K562 (cell line): Measurements from ENCODE around the gene HDAC1. TPM values are rescaled to one million over a fixed set of nuclear protein-coding genes. Genes with fewer than 3 reads are reported as not detected.

Experiments used
- BCL6 ChIP-seq: fragments of 250-450 bp; sonication (Bioruptor Pico); IDR thresholded peaks from 2 replicates; pipeline ENCODE4 v1.4.0; 2020
- DPF2 ChIP-seq: fragments of 450-650 bp; IDR thresholded peaks from 2 replicates; pipeline ENCODE4 v1.6.1; 2016
- HMG20B ChIP-seq: fragments of 250-450 bp; sonication (Bioruptor Pico); IDR thresholded peaks from 2 replicates; pipeline ENCODE4 v1.5.0; 2021; ENCODE audit warnings: mild to moderate bottlenecking
- NFIX ChIP-seq: fragments of 250-450 bp; sonication (Bioruptor Pico); IDR thresholded peaks from 2 replicates; pipeline ENCODE4 v1.4.0; 2020; ENCODE audit warnings: low read depth, mild to moderate bottlenecking, moderate library complexity
- NFXL1 ChIP-seq: fragments of 450-650 bp; formaldehyde crosslinking; IDR thresholded peaks from 2 replicates; pipeline ENCODE4 v1.4.0; 2021; ENCODE audit warnings: mild to moderate bottlenecking
- PCBP1 ChIP-seq: fragments of 200-400 bp; formaldehyde crosslinking; IDR thresholded peaks from 2 replicates; pipeline ENCODE4 v1.6.1; 2018; ENCODE audit warnings: mild to moderate bottlenecking, low read depth, low read length; ENCODE audit not compliant: poor library complexity, severe bottlenecking
- PHB2 ChIP-seq: fragments of 450-650 bp; IDR thresholded peaks from 2 replicates; pipeline ENCODE4 v1.6.1; 2017; ENCODE audit warnings: low read depth
- U2AF1 ChIP-seq: fragments of 200-400 bp; formaldehyde crosslinking; optimal IDR thresholded peaks from 2 replicates; pipeline ENCODE3; 2017; ENCODE audit warnings: mild to moderate bottlenecking, low read depth, low read length, moderate library complexity
- XRCC4 ChIP-seq: IDR thresholded peaks from one replicate; pipeline ENCODE4 v1.6.1; 2011; ENCODE audit not compliant: insufficient read depth, insufficient read length; ENCODE audit errors: extremely low read depth
- ZFP30 ChIP-seq: fragments of 250-450 bp; sonication (Bioruptor Pico); IDR thresholded peaks from 2 replicates; pipeline ENCODE4 v1.8.0; 2022; ENCODE audit warnings: moderate library complexity, mild to moderate bottlenecking, inconsistent platforms, borderline replicate concordance
- ZNF134 ChIP-seq: fragments of 250-450 bp; sonication (Bioruptor Pico); conservative IDR thresholded peaks from 2 replicates; pipeline ENCODE4 v1.4.0; 2020
- ZNF175 ChIP-seq: fragments of 200-800 bp; sonication (Bioruptor generic); IDR thresholded peaks from 2 replicates; pipeline ENCODE4 v1.6.1; 2016; ENCODE audit warnings: low read depth, mild to moderate bottlenecking, missing genetic modification characterization, missing compliant biosample characterization
- ZNF347 ChIP-seq: fragments of 450-650 bp; formaldehyde crosslinking; IDR thresholded peaks from 2 replicates; pipeline ENCODE4 v1.4.0; 2020; ENCODE audit warnings: low read depth, mild to moderate bottlenecking, moderate library complexity
- ZNF780A ChIP-seq: fragments of 250-450 bp; sonication (Bioruptor Pico); IDR thresholded peaks from 2 replicates; pipeline ENCODE4 v1.5.0; 2021; ENCODE audit warnings: mild to moderate bottlenecking
- polyA plus RNA-seq, 8 experiments: library from polyadenylated mRNA; depleted of rRNA in 4 of 8; stranded (reverse) in 5 of 8; unstranded in 3 of 8; fragments of >200 nt; fragmentation: Nextera tagmentation in 2 of 8; fragmentation: Illumina TruSeq in 1 of 8; extraction: Ambion mirVana in 2 of 8; extraction: Trizol in 1 of 8; gene quantifications; 2 replicates each; pipeline versions ENCODE4 v1.2.1 to v1.2.3, GENCODE V29; 2011 to 2014; ENCODE audit warnings: inconsistent platforms in 1 of 8, missing spikeins in 1 of 8
- total RNA-seq, 7 experiments: library from RNA; depleted of rRNA in 6 of 7; stranded (reverse); fragments of >200 nt in 6 of 7; fragmentation: Illumina TruSeq in 2 of 7; extraction: Trizol in 2 of 7; gene quantifications; 2 replicates each; pipeline versions ENCODE4 v1.2.1 to v1.2.3, GENCODE V29; 2011 to 2021; ENCODE audit warnings: low replicate concordance in 1 of 7
- TF ChIP-seq, protein P1 (sequence below): fragments of 450-650 bp; IDR thresholded peaks from one replicate; pipeline ENCODE4 v1.6.1; 2018; ENCODE audit warnings: mild to moderate bottlenecking, moderate library complexity; ENCODE audit not compliant: partially characterized antibody
- TF ChIP-seq, protein P2 (sequence below), 2 experiments: fragments of 450-650 bp in 1 of 2; sonication (generic) in 1 of 2; formaldehyde crosslinking; conservative IDR thresholded peaks; 2 replicates each; pipeline versions ENCODE4 v1.4.0 to v1.8.1; 2020 to 2022; ENCODE audit warnings: mild to moderate bottlenecking in 1 of 2, missing genetic modification reagents in 1 of 2
- TF ChIP-seq, protein P3 (sequence below), 2 experiments: IDR thresholded peaks in 1 of 2; conservative IDR thresholded peaks in 1 of 2; 2 replicates each; pipeline ENCODE4 v1.6.1; 2016; ENCODE audit warnings: low read depth in 2 of 2, mild to moderate bottlenecking in 1 of 2, missing compliant biosample characterization in 1 of 2, missing genetic modification characterization in 1 of 2, moderate library complexity in 1 of 2
- TF ChIP-seq, protein P4 (sequence below): sonication (generic); formaldehyde crosslinking; IDR thresholded peaks from 2 replicates; pipeline ENCODE4 v1.4.0; 2020; ENCODE audit warnings: mild to moderate bottlenecking, missing genetic modification reagents
- TF ChIP-seq, protein P5 (sequence below): IDR thresholded peaks from 2 replicates; pipeline ENCODE4 v1.6.1; 2012; ENCODE audit warnings: low read depth, low read length, improper control_type of control experiment, borderline replicate concordance

HDAC1 gene
- total and polyA plus RNA-seq, 9 of the 15 experiments (the other 6 are each of a cell fraction or from before 2014, with no cell fraction given): 169 to 384 (median 193) TPM

DNA sequence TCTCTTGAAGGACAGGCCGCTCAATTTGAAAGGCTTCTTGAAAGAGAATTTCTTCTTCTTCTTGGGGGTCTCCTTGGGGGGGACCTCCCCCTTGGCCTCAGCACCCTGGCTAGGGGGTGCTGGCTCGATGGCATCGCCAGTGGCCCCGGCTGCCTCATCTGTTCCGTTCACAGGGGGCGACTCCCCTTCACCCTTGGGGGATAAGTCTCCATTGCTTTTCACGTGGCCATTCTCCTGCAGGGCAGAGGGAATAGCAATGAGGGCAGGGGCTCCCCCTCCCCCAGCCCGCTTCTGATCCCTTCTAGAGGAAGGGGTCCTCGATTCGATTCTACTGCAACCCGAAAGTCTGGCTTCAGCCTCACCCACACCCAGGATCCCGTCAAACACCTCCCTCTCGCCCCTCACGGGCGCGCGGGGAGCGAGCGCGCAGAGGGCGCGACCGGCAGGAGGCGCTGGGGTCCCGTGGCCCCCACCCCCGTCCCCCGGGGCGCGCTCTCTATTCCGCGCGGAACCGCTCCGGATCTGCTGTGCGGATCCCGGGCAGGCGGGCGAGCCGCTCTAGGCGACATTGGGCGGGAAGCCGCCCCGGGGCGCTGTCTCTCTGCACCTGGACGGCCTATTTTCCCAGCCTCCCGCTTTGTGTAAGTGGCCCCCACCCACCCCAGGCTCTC, 43.1 kb downstream of the HDAC1 start (continued):
- TF ChIP-seq U2AF1: peak; percentile 94
- no peak for TF ChIP-seq ZNF175 (CRISPR knock-in tag)
- TF ChIP-seq DPF2: peak; percentile 14; the same call in 1 of the 2 replicates
- no peak for TF ChIP-seq ZNF134 (CRISPR knock-in tag)
- TF ChIP-seq, protein P1, sequence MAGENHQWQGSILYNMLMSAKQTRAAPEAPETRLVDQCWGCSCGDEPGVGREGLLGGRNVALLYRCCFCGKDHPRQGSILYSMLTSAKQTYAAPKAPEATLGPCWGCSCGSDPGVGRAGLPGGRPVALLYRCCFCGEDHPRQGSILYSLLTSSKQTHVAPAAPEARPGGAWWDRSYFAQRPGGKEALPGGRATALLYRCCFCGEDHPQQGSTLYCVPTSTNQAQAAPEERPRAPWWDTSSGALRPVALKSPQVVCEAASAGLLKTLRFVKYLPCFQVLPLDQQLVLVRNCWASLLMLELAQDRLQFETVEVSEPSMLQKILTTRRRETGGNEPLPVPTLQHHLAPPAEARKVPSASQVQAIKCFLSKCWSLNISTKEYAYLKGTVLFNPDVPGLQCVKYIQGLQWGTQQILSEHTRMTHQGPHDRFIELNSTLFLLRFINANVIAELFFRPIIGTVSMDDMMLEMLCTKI: no peak
- TF ChIP-seq, protein P2, sequence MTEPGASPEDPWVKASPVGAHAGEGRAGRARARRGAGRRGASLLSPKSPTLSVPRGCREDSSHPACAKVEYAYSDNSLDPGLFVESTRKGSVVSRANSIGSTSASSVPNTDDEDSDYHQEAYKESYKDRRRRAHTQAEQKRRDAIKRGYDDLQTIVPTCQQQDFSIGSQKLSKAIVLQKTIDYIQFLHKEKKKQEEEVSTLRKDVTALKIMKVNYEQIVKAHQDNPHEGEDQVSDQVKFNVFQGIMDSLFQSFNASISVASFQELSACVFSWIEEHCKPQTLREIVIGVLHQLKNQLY (CRISPR knock-in tag; conservative IDR thresholded peaks at IDR 0.05): no peak
- no peak for TF ChIP-seq ZFP30 (CRISPR knock-in tag)
- TF ChIP-seq BCL6 (CRISPR knock-in tag): no peak
- TF ChIP-seq PCBP1: peak; percentile 64
- no peak for TF ChIP-seq ZNF347 (CRISPR knock-in tag)
- TF ChIP-seq, protein P3, sequence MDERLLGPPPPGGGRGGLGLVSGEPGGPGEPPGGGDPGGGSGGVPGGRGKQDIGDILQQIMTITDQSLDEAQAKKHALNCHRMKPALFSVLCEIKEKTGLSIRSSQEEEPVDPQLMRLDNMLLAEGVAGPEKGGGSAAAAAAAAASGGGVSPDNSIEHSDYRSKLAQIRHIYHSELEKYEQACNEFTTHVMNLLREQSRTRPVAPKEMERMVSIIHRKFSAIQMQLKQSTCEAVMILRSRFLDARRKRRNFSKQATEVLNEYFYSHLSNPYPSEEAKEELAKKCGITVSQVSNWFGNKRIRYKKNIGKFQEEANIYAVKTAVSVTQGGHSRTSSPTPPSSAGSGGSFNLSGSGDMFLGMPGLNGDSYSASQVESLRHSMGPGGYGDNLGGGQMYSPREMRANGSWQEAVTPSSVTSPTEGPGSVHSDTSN (CRISPR knock-in tag; IDR thresholded peaks at IDR 0.05; ENCODE audit: low read depth): no peak
- TF ChIP-seq, protein P3 (tag; conservative IDR thresholded peaks at IDR 0.05; ENCODE audit: low read depth): no peak
- no peak for TF ChIP-seq NFIX
- no peak for TF ChIP-seq ZNF780A (CRISPR knock-in tag)
- TF ChIP-seq, protein P4, sequence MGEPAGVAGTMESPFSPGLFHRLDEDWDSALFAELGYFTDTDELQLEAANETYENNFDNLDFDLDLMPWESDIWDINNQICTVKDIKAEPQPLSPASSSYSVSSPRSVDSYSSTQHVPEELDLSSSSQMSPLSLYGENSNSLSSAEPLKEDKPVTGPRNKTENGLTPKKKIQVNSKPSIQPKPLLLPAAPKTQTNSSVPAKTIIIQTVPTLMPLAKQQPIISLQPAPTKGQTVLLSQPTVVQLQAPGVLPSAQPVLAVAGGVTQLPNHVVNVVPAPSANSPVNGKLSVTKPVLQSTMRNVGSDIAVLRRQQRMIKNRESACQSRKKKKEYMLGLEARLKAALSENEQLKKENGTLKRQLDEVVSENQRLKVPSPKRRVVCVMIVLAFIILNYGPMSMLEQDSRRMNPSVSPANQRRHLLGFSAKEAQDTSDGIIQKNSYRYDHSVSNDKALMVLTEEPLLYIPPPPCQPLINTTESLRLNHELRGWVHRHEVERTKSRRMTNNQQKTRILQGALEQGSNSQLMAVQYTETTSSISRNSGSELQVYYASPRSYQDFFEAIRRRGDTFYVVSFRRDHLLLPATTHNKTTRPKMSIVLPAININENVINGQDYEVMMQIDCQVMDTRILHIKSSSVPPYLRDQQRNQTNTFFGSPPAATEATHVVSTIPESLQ (CRISPR knock-in tag): no peak
- no peak for TF ChIP-seq NFXL1 (CRISPR knock-in tag)
- TF ChIP-seq, protein P5, sequence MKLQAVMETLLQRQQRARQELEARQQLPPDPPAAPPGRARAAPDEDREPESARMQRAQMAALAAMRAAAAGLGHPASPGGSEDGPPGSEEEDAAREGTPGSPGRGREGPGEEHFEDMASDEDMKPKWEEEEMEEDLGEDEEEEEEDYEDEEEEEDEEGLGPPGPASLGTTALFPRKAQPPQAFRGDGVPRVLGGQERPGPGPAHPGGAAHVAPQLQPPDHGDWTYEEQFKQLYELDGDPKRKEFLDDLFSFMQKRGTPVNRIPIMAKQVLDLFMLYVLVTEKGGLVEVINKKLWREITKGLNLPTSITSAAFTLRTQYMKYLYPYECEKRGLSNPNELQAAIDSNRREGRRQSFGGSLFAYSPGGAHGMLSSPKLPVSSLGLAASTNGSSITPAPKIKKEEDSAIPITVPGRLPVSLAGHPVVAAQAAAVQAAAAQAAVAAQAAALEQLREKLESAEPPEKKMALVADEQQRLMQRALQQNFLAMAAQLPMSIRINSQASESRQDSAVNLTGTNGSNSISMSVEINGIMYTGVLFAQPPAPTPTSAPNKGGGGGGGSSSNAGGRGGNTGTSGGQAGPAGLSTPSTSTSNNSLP: no peak
- TF ChIP-seq PHB2: no peak
- TF ChIP-seq HMG20B (CRISPR knock-in tag): no peak
- no peak for TF ChIP-seq XRCC4
